NB4 (cell line): Measurements from ENCODE around the gene SUGP2.
A peak's percentile ranks its signal among the peaks of the same experiment; 100 is the strongest.

Experiments used
- CTCF ChIP-seq: IDR thresholded peaks from one replicate; pipeline ENCODE4 v1.5.1; 2012; ENCODE audit warnings: low read depth, low read length
- MAX ChIP-seq: IDR thresholded peaks from 2 replicates; pipeline ENCODE4 v1.6.1; 2011; ENCODE audit warnings: low read depth, low read length
- POLR2A ChIP-seq: IDR thresholded peaks from 2 replicates; pipeline ENCODE4 v1.6.1; 2011; ENCODE audit warnings: mild to moderate bottlenecking; ENCODE audit not compliant: insufficient read length; ENCODE audit errors: extremely low read depth

GRCh38 chr19:18985257-18985656 lies 48.1 kb downstream of the SUGP2 start:
- no peak for TF ChIP-seq CTCF
- no peak for TF ChIP-seq POLR2A
- peak; percentile 95 for TF ChIP-seq MAX
